ENCODE results near the gene LOXHD1.
A peak's percentile ranks its signal among the peaks of the same experiment; 100 is the strongest.

LOXHD1 gene

DNA sequence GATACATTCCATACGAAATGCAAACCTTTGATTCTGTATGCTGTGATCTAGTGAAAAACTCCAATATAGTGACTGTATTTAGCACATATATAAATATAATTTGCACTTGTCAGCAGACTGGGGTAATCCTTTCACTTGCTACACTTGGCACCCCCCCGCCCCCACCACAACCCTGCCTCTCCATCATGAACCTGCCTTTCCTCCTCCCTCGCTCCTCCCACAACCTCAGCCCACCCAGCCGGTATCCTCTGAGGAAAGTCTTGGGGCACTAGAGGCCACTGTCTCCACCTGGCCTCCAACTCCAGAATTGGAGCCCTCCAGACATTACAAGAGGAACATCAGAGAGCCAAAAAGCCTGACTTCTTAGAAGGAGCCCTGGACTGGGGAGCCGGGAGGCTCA, 196.3 kb downstream of the LOXHD1 start:
- Mint-ChIP-seq H3K27me3 (peaks cover 24% of the 10 kb centered on the region), H3K27ac (no peak overlapping the region), H3K4me1 (no peaks in the 10 kb centered on the region), H3K9me3 (no peaks in the 10 kb centered on the region), H3K4me3 (no peak overlapping the region), H3K36me3 (no peaks in the 10 kb centered on the region)
- ATAC-seq, result no peak

GRCh38 chr18:46459789-46460455, 197.1 kb downstream of the LOXHD1 start:
- H3K27me3 Mint-ChIP-seq, result peaks cover 16% of the 10 kb centered on the region
- H3K36me3 Mint-ChIP-seq, result no peaks in the 10 kb centered on the region
- ATAC-seq, result no peak
- no peaks in the 10 kb centered on the region for H3K9me3 Mint-ChIP-seq
- no peaks in the 10 kb centered on the region for H3K4me1 Mint-ChIP-seq
- H3K4me3 Mint-ChIP-seq, result no peak overlapping the region
- no peak overlapping the region for H3K27ac Mint-ChIP-seq

GRCh38 chr18:46458472-46458871, 198.5 kb downstream of the LOXHD1 start:
- Mint-ChIP-seq H3K27me3 (peaks cover 11% of the 10 kb centered on the region), H3K36me3 (no peaks in the 10 kb centered on the region), H3K27ac (no peak overlapping the region), H3K4me1 (no peaks in the 10 kb centered on the region), H3K4me3 (no peak overlapping the region), H3K9me3 (no peaks in the 10 kb centered on the region)
- no peak for ATAC-seq

- no peak for ATAC-seq
- H3K27ac Mint-ChIP-seq, result no peak overlapping the region
- peaks cover 18% of the 10 kb centered on the region for H3K27me3 Mint-ChIP-seq
- no peaks in the 10 kb centered on the region for H3K36me3 Mint-ChIP-seq
- no peaks in the 10 kb centered on the region for H3K4me1 Mint-ChIP-seq
- no peaks in the 10 kb centered on the region for H3K9me3 Mint-ChIP-seq
- H3K4me3 Mint-ChIP-seq, result no peak overlapping the region
These were observed 200.3 kb downstream of the LOXHD1 start for GRCh38 chr18:46456691-46457090.

DNA sequence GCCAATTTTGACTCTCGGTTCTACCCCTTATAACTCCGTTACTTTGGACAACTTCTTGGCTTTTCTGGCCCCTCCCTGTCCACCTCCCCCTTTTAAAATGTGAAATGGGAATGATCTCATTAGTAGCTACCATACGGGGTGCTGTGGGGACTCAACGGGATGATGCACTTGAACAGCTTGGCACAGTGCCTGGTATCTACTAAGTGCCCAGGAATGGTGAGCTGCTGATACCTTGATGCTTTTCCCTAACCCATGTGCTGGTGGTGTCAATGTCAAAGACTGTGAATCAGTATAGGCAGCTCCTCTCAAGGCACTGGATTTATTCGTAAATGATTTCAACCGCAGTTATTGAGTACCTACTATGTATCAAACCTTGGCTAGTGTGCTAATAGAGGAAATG, 204.2 kb downstream of the LOXHD1 start:
- Mint-ChIP-seq H3K4me1 (no peaks in the 10 kb centered on the region), H3K27ac (no peak overlapping the region), H3K36me3 (no peaks in the 10 kb centered on the region), H3K27me3 (peaks cover 34% of the 10 kb centered on the region), H3K4me3 (no peak overlapping the region), H3K9me3 (no peaks in the 10 kb centered on the region)
- ATAC-seq, result no peak

GRCh38 chr18:46449499-46449898, 207.5 kb downstream of the LOXHD1 start:
- Mint-ChIP-seq H3K9me3 (peaks cover 4% of the 10 kb centered on the region), H3K27ac (no peak overlapping the region), H3K36me3 (no peaks in the 10 kb centered on the region), H3K27me3 (peaks cover 57% of the 10 kb centered on the region), H3K4me3 (no peak overlapping the region), H3K4me1 (no peaks in the 10 kb centered on the region)
- ATAC-seq, result no peak

GRCh38 chr18:46449033-46449432, 208.0 kb downstream of the LOXHD1 start:
- no peak overlapping the region for H3K4me3 Mint-ChIP-seq
- no peak for ATAC-seq
- H3K27ac Mint-ChIP-seq, result no peak overlapping the region
- peaks cover 4% of the 10 kb centered on the region for H3K9me3 Mint-ChIP-seq
- H3K27me3 Mint-ChIP-seq, result peaks cover 57% of the 10 kb centered on the region
- no peaks in the 10 kb centered on the region for H3K4me1 Mint-ChIP-seq
- no peaks in the 10 kb centered on the region for H3K36me3 Mint-ChIP-seq

- Mint-ChIP-seq H3K27ac (no peak overlapping the region), H3K36me3 (no peaks in the 10 kb centered on the region), H3K9me3 (peaks cover 4% of the 10 kb centered on the region), H3K4me3 (no peak overlapping the region), H3K4me1 (no peaks in the 10 kb centered on the region), H3K27me3 (peaks cover 55% of the 10 kb centered on the region)
- ATAC-seq, result no peak
These were observed 208.7 kb downstream of the LOXHD1 start for GRCh38 chr18:46448347-46448746.

DNA sequence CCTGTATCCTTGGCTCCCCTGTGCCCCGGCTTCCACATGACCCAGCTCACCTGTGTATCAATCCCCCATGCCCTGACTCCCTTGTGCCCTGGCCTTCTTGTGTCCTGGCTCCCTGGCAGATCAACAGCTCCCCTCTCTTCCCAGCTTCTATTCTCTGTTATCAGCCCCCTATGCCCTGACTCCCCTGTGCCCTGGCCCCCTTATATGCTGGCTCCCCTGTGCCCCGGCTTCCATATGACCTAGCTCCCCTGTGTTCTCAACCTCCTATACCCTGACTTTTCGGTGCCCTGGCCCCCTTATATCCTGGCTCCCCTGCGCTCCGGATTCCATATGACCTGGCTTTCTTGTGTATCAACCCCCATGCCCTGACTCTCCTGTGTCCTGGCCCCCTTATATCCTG, 209.2 kb downstream of the LOXHD1 start:
- no peak for ATAC-seq
- no peak overlapping the region for H3K4me3 Mint-ChIP-seq
- H3K27ac Mint-ChIP-seq, result no peak overlapping the region
- H3K36me3 Mint-ChIP-seq, result no peaks in the 10 kb centered on the region
- H3K4me1 Mint-ChIP-seq, result no peaks in the 10 kb centered on the region
- peaks cover 10% of the 10 kb centered on the region for H3K9me3 Mint-ChIP-seq
- H3K27me3 Mint-ChIP-seq, result peaks cover 49% of the 10 kb centered on the region

DNA sequence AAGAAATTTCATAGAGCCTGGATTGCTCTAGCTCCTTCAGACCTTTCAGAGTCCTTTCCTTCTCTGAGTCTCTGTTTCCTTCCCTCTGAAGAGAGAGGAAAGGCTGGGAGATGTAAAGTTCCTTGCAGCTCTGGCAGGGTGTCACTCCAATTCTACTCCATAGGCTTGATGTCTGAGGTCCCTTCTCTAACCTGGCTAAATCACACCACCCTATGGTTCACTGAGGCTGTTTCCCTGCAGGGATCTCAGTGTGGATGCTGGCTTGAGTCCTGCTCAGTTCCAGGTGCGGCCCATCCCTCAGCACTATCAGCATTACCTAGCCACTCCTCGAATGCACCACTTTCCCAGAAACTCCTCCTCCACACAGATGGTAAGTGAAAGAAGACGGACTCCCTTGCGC, 209.7 kb downstream of the LOXHD1 start:
- no peak overlapping the region for H3K4me3 Mint-ChIP-seq
- H3K36me3 Mint-ChIP-seq, result no peaks in the 10 kb centered on the region
- peaks cover 11% of the 10 kb centered on the region for H3K9me3 Mint-ChIP-seq
- H3K27me3 Mint-ChIP-seq, result peaks cover 49% of the 10 kb centered on the region
- H3K27ac Mint-ChIP-seq, result no peak overlapping the region
- no peak for ATAC-seq
- H3K4me1 Mint-ChIP-seq, result no peaks in the 10 kb centered on the region

DNA sequence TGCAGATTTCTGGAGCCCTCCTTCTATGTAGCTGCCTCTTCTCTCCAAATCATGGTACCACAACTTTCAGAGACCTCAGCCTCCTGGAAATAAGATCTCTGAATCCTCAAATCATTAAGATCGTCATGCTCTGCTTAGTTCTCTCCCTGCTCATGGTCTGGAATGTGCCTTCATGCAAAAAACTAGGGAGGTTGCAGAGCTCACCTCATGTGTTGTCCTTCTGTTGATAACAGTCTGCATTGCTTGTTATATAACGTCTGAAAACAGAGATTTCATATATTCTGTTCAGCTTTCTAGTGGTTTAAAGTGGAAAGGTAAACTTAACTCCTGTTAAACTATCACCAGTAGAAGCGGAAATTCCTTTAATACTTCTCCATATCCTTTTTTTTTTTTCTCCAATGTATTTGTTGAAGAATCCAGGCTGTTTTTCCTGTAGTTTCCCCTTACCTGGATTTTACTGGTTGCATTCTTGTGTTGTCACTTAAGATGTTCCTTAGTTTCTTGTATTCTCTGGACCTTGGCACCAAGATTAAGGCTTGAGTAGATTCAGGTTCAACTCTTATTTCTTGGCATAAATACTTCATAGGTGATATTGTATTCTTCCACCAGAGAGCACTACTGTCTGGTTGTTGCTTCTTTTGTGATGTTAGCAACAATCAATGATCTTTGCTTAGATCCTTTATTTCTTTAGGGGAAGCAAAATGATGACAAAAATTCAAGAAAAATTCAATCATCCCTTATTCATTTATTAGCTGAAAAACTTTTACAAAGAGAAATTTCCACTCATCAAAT, 211.3 kb downstream of the LOXHD1 start:
- Mint-ChIP-seq H3K4me3 (no peak overlapping the region), H3K27ac (no peak overlapping the region), H3K9me3 (peaks cover 11% of the 10 kb centered on the region), H3K27me3 (peaks cover 46% of the 10 kb centered on the region), H3K36me3 (no peaks in the 10 kb centered on the region), H3K4me1 (no peaks in the 10 kb centered on the region)
- no peak for ATAC-seq

DNA sequence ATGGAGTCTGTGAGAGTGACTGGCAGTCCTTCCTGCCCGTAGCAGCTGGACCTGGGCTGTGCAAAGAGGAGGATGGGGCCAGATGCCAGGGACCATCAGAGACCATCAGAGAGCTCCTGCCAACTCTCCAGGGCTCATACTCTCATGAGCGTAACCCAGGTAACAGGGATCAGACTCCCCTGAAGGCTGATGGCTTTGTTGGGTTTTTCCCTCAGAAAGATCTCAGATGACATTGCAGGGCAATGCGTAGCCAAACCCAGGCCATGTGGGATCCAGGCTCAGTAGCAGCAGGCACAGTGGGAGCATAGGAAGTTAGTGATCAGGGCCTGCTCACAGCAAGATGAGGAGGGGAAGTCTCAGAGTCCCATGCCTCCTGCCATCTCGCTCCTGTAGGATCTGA, 218.0 kb downstream of the LOXHD1 start:
- ATAC-seq, result peak; percentile 40
- H3K27ac Mint-ChIP-seq, result no peak overlapping the region
- H3K4me3 Mint-ChIP-seq, result no peak overlapping the region
- H3K27me3 Mint-ChIP-seq, result peaks cover 24% of the 10 kb centered on the region
- no peaks in the 10 kb centered on the region for H3K4me1 Mint-ChIP-seq
- peaks cover 7% of the 10 kb centered on the region for H3K9me3 Mint-ChIP-seq
- no peaks in the 10 kb centered on the region for H3K36me3 Mint-ChIP-seq

DNA sequence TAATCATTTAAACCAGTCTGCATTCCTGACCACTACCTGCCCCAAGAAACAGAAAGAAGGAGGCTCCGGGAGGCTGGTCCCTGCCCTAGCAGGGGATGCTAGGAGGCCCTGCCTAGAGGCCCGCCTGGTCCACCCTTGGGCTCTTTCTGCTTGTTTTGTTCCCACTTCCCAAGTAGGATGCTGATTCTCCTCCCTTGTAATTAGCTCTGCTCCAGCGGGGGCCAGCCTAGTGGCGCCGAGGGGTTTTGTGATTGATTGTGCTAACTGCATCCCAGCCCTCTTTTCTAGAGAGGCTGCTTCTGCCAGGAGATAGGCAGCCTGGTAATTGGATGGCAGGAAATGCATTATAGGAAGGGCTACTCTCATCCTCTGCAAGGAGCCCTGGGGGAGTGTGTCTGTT, 220.0 kb downstream of the LOXHD1 start:
- H3K27me3 Mint-ChIP-seq, result peaks cover 24% of the 10 kb centered on the region
- H3K36me3 Mint-ChIP-seq, result no peaks in the 10 kb centered on the region
- ATAC-seq, result no peak
- H3K4me1 Mint-ChIP-seq, result no peaks in the 10 kb centered on the region
- no peak overlapping the region for H3K4me3 Mint-ChIP-seq
- H3K27ac Mint-ChIP-seq, result no peak overlapping the region
- no peaks in the 10 kb centered on the region for H3K9me3 Mint-ChIP-seq

DNA sequence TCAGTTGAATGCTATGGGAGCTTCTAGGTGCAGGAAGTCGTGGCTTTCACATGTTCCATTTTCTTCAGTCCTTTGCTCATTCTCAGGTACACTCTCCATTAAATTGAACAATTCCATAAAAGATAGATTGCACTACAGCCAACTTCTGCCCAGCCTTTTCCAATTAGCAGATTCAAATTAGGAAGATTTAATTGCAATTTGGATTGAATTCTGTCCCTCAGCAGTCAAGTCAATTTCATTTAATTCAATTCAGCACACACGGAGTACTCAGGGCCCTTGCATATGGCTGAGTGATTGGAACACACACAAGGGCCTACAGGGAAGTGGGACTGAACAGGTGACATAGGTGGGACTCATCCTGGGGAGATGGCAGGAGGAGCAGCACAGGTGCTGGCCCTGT, 220.4 kb downstream of the LOXHD1 start:
- no peak overlapping the region for H3K4me3 Mint-ChIP-seq
- ATAC-seq, result no peak
- peaks cover 24% of the 10 kb centered on the region for H3K27me3 Mint-ChIP-seq
- no peaks in the 10 kb centered on the region for H3K4me1 Mint-ChIP-seq
- H3K36me3 Mint-ChIP-seq, result no peaks in the 10 kb centered on the region
- no peak overlapping the region for H3K27ac Mint-ChIP-seq
- no peaks in the 10 kb centered on the region for H3K9me3 Mint-ChIP-seq

- H3K4me1 Mint-ChIP-seq, result no peaks in the 10 kb centered on the region
- no peak overlapping the region for H3K27ac Mint-ChIP-seq
- H3K9me3 Mint-ChIP-seq, result no peaks in the 10 kb centered on the region
- ATAC-seq, result peak; percentile 13
- H3K4me3 Mint-ChIP-seq, result no peak overlapping the region
- no peaks in the 10 kb centered on the region for H3K36me3 Mint-ChIP-seq
- H3K27me3 Mint-ChIP-seq, result peaks cover 34% of the 10 kb centered on the region
These were observed 222.0 kb downstream of the LOXHD1 start for GRCh38 chr18:46435031-46435430.

- no peaks in the 10 kb centered on the region for H3K4me1 Mint-ChIP-seq
- no peak overlapping the region for H3K4me3 Mint-ChIP-seq
- H3K27me3 Mint-ChIP-seq, result peaks cover 34% of the 10 kb centered on the region
- ATAC-seq, result no peak
- no peak overlapping the region for H3K27ac Mint-ChIP-seq
- H3K36me3 Mint-ChIP-seq, result no peaks in the 10 kb centered on the region
- no peaks in the 10 kb centered on the region for H3K9me3 Mint-ChIP-seq
These were observed 222.4 kb downstream of the LOXHD1 start for GRCh38 chr18:46434629-46435028.

All from stimulated activated memory B cell treated with anti-CD40 and anti-IgM and Interleukin-4, amounts not matched to agents 10 μg/mL and 1 μg/mL and 100 μg/mL, for 72 hours (primary cell).